ENCODE measurements around the gene NOP14. TPM values are rescaled to one million over a fixed set of nuclear protein-coding genes. Genes with fewer than 3 reads are reported as not detected.

Gene NOP14
- total RNA-seq, 2 experiments from 2014 or later = 47.9 to 81.0 TPM

- peak overlapping the region; percentile 4 for H3K27ac Mint-ChIP-seq
- ATAC-seq (no peak), DNase-seq (no peak)
- peaks cover 49% of the 10 kb centered on the region for H3K36me3 Mint-ChIP-seq
- CTCF ChIA-PET = interaction anchor here (1.2 kb wide), 1 partner anchor 39 kb away, joined by 3 read pairs; no protein-coding TSS in a partner anchor
- H3K27me3 Mint-ChIP-seq = no peaks in the 10 kb centered on the region
- peaks cover 21% of the 10 kb centered on the region for H3K4me1 Mint-ChIP-seq
- H3K9me3 Mint-ChIP-seq (ENCODE audit: low read depth) = no peaks in the 10 kb centered on the region
- H3K4me3 Mint-ChIP-seq = no peak overlapping the region
These were observed 56.0 kb downstream of the NOP14 start for GRCh38 chr4:2907226-2907625.

DNA sequence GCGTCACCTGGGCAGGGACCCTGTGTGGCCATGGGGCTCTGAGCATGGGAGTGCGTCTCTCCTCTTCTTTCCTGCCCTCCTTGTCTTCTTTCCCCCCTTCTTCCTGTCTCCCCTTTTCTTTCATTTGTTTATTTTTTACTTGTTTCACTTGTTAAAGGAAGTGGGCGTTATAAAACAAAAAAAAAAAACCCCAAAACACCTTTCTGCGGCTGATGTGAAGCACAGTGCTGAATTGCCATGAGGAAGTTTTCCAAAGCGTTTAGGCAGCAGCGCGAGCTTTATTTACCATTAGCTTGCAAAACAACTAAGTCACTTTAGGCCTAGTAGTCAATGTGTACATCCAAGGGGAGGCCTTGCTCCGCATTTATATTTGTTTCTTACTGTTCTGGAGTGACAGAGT, 57.0 kb downstream of the NOP14 start:
- Mint-ChIP-seq H3K36me3 (peaks cover 52% of the 10 kb centered on the region), H3K4me3 (no peak overlapping the region), H3K9me3 (ENCODE audit: low read depth) (no peaks in the 10 kb centered on the region), H3K27me3 (no peaks in the 10 kb centered on the region), H3K27ac (peak overlapping the region; percentile 75), H3K4me1 (peaks cover 21% of the 10 kb centered on the region)
- ATAC-seq (peak; percentile 39), DNase-seq (no peak)
- CTCF ChIA-PET = interaction anchor here (1.2 kb wide), 1 partner anchor 38 kb away, joined by 3 read pairs; no protein-coding TSS in a partner anchor

- Mint-ChIP-seq H3K27ac (peak overlapping the region; percentile 30), H3K4me1 (peaks cover 21% of the 10 kb centered on the region), H3K27me3 (no peaks in the 10 kb centered on the region), H3K4me3 (no peak overlapping the region), H3K36me3 (peaks cover 54% of the 10 kb centered on the region), H3K9me3 (ENCODE audit: low read depth) (no peaks in the 10 kb centered on the region)
- CTCF ChIA-PET = no interaction called here
- ATAC-seq (no peak), DNase-seq (no peak)
These were observed 57.7 kb downstream of the NOP14 start for GRCh38 chr4:2905544-2905943.

- Mint-ChIP-seq H3K9me3 (ENCODE audit: low read depth) (no peaks in the 10 kb centered on the region), H3K4me3 (no peak overlapping the region), H3K27me3 (no peaks in the 10 kb centered on the region), H3K4me1 (peaks cover 16% of the 10 kb centered on the region), H3K36me3 (peaks cover 48% of the 10 kb centered on the region), H3K27ac (peak overlapping the region; percentile 13)
- CTCF ChIA-PET = no interaction called here
- ATAC-seq = no peak
- no peak for DNase-seq
These were observed 61.1 kb downstream of the NOP14 start for GRCh38 chr4:2902126-2902525.

DNA sequence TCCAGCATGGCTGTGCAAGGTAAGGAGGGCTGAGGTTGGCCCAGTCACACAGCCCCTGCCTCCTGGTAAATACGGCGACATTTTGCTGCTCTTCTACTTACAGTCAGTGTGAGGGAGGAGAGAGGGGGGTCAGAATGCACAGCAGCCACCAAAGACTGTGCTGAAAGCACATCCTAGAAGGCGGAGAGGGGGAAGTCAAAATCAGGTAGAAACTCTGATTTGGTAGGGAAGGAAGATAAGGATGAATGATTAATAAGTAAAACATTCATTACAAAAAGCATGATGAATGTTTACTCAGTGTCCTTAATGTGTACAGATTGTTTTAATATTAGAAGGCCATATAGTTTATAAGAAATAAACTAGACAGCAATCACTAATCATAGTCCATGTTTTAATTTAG, 62.0 kb downstream of the NOP14 start:
- no peak for DNase-seq
- H3K4me1 Mint-ChIP-seq = peaks cover 8% of the 10 kb centered on the region
- no peaks in the 10 kb centered on the region for H3K27me3 Mint-ChIP-seq
- no peak overlapping the region for H3K27ac Mint-ChIP-seq
- ATAC-seq = no peak
- CTCF ChIA-PET = no interaction called here
- H3K36me3 Mint-ChIP-seq = peaks cover 49% of the 10 kb centered on the region
- no peak overlapping the region for H3K4me3 Mint-ChIP-seq
- no peaks in the 10 kb centered on the region for H3K9me3 Mint-ChIP-seq (ENCODE audit: low read depth)

DNA sequence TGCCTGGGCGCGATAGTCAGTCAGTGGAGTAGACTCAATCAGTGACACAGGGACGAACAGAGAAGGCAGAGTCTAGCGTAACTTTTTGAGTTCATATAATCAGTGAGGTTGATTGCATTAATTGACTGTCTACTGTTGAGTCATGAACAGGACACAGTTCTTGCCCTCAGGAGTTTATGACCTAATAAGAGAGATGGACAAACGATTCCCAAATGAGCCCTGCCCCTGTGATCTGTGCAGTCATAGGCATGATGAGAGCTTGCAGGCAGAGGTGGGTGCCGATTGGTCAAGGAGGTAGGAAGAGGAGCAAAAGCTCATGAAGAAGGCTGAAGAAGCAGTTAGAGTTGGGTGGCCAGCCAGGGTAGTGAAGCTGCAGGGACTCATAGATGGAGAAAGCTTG, 62.5 kb downstream of the NOP14 start:
- Mint-ChIP-seq H3K4me1 (peaks cover 4% of the 10 kb centered on the region), H3K4me3 (no peak overlapping the region), H3K36me3 (peaks cover 47% of the 10 kb centered on the region), H3K27ac (no peak overlapping the region), H3K9me3 (ENCODE audit: low read depth) (no peaks in the 10 kb centered on the region), H3K27me3 (no peaks in the 10 kb centered on the region)
- CTCF ChIA-PET = no interaction called here
- no peak for ATAC-seq
- DNase-seq = no peak

- CTCF ChIA-PET = interaction anchor here (0.9 kb wide), 1 partner anchor 77 kb away, joined by 4 read pairs; no protein-coding TSS in a partner anchor
- Mint-ChIP-seq H3K9me3 (ENCODE audit: low read depth) (no peaks in the 10 kb centered on the region), H3K4me1 (no peaks in the 10 kb centered on the region), H3K4me3 (no peak overlapping the region), H3K27ac (no peak overlapping the region), H3K36me3 (peaks cover 42% of the 10 kb centered on the region), H3K27me3 (no peaks in the 10 kb centered on the region)
- DNase-seq (no peak), ATAC-seq (no peak)
These were observed 65.2 kb downstream of the NOP14 start for GRCh38 chr4:2898001-2898400.

- Mint-ChIP-seq H3K4me3 (no peak overlapping the region), H3K9me3 (ENCODE audit: low read depth) (no peaks in the 10 kb centered on the region), H3K4me1 (peaks cover 5% of the 10 kb centered on the region), H3K27me3 (no peaks in the 10 kb centered on the region), H3K36me3 (peaks cover 29% of the 10 kb centered on the region), H3K27ac (no peak overlapping the region)
- DNase-seq (no peak), ATAC-seq (no peak)
- CTCF ChIA-PET = interaction anchor here (1.1 kb wide), 1 partner anchor 58 kb away, joined by 4 read pairs; no protein-coding TSS in a partner anchor
These were observed 69.4 kb downstream of the NOP14 start for GRCh38 chr4:2893772-2894171.

GRCh38 chr4:2891294-2891693, 71.9 kb downstream of the NOP14 start:
- ATAC-seq (no peak), DNase-seq (no peak)
- H3K27me3 Mint-ChIP-seq = no peaks in the 10 kb centered on the region
- no peak overlapping the region for H3K4me3 Mint-ChIP-seq
- H3K4me1 Mint-ChIP-seq = peaks cover 5% of the 10 kb centered on the region
- peaks cover 33% of the 10 kb centered on the region for H3K36me3 Mint-ChIP-seq
- CTCF ChIA-PET = interaction anchor here (2.1 kb wide), 1 partner anchor 64 kb away, joined by 5 read pairs; no protein-coding TSS in a partner anchor
- no peaks in the 10 kb centered on the region for H3K9me3 Mint-ChIP-seq (ENCODE audit: low read depth)
- H3K27ac Mint-ChIP-seq = peak overlapping the region; percentile 38

DNA sequence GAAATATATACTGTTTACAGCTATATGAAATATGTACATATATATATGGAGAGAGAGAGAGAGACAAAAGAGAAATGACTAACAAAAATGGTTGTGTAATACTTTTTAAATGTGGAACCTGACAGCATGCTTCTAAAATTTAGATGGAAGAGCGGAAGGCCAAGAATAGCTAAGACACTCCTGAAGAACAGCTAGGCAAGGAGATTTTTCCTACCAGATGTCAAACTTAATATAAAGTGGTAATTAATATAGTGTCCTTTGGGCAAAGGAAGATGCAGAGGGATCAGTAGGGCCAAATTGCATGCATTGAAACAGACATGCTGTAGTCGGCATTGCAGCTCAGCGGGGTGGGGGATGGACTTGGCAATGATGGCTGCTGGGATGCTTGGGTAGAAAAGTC, 74.3 kb downstream of the NOP14 start:
- Mint-ChIP-seq H3K9me3 (ENCODE audit: low read depth) (no peaks in the 10 kb centered on the region), H3K4me3 (no peak overlapping the region), H3K4me1 (peaks cover 5% of the 10 kb centered on the region), H3K36me3 (peaks cover 40% of the 10 kb centered on the region), H3K27ac (no peak overlapping the region), H3K27me3 (no peaks in the 10 kb centered on the region)
- DNase-seq = no peak
- no peak for ATAC-seq
- CTCF ChIA-PET = no interaction called here

Other genes with a start within 250 kb of the NOP14 start
- gene TNIP2, start 207.1 kb downstream of the NOP14 start, total RNA-seq = 10 to 100 TPM; 51.3 to 53.5 TPM
- 100 to 1,000 TPM in 1 of 2 experiments, 10 to 100 TPM in 1; 88.0 to 105 TPM for gene SH3BP2, start 170.3 kb downstream of the NOP14 start, total RNA-seq
- gene ADD1, start 119.6 kb downstream of the NOP14 start, total RNA-seq = 100 to 1,000 TPM; 251 to 260 TPM
- 1 to 10 TPM; 3.0 to 4.4 TPM for gene GRK4, start 165 bp upstream of the NOP14 start, total RNA-seq
- gene HTT-AS, start 111.1 kb upstream of the NOP14 start, total RNA-seq = not detected
- gene HTT, start 111.3 kb upstream of the NOP14 start, total RNA-seq = 10 to 100 TPM; 52.2 to 72.7 TPM

Data from activated CD8-positive, alpha-beta memory T cell treated with anti-CD3 and anti-CD28 coated beads, Interleukin-2, amount 10 ng/mL, durations not matched to agents 7 days and 5 days (primary cell).